HG03108 (cell line): ENCODE data around the gene FAM204A.

Experiments
- ATAC-seq: cut with Tn5 transposase; IDR thresholded peaks from one replicate; pipeline ENCODE4 v1.9.1; 2021; ENCODE audit warnings: moderate library complexity; ENCODE audit not compliant: unreplicated experiment

Gene FAM204A

DNA sequence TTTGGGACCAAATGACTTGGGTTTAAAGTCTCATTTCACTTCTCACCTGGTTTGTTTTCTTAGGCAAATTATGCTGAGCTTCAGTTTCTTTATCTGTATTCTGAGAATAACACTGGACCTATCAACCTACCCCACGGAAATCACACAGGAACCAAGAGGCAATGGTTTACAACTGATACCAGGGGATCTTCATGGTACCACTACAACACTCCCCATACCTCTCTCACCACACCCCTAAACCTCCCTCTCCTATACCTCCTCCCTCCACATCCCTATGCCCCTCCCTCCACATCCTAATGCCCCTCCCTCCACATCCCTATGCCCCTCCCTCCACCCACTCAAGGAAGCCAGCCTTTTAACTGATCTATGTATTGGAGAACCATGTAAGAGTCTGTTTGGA, 9.9 kb downstream of the FAM204A start:
- ATAC-seq: peak; percentile 66

GRCh38 chr10:118330295-118331076, 11.6 kb downstream of the FAM204A start:
- ATAC-seq: no peak

GRCh38 chr10:118324140-118324539, 18.0 kb downstream of the FAM204A start:
- no peak for ATAC-seq

- ATAC-seq: no peak
Measured at GRCh38 chr10:118321724-118322575, 20.2 kb downstream of the FAM204A start.

DNA sequence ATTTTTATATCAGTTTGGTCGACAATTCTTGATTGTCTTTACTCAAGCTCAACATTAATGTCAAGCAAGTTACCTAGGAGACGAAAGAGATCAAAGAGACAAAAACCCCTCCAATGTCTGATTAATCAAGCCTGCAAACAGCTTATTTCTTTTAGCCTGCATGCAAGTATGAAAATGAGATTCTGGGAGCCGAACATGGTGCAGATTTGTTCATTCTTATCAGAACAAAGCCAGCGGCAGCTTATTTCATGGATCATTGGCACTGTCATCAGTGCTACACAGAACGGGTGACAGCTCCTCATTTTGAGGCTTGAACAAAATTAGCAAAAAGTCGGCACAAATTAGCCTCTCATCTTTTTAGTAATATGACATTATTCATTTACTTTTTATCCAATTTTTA, 26.5 kb downstream of the FAM204A start:
- ATAC-seq: no peak

- ATAC-seq: no peak
Measured at GRCh38 chr10:118314882-118315281, 27.2 kb downstream of the FAM204A start.

GRCh38 chr10:118311505-118311904, 30.6 kb downstream of the FAM204A start:
- ATAC-seq: no peak

DNA sequence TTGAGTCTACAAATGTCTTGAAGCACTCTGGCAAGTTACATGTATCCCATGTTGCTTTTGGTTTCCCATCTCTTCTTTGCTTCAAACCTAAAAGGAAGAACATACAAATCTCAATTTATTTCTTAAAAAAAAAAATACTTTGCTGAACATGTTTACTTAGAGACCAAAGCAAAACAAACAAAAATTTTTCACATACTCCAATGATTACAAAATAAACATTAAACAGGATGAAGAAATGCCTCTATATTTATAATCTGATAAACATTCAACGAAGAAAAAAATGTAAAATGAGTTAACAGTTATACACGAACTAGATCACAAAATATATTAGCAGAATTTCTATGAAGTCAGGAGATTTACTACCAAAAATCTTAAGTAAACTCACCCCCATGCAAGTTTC, 31.3 kb downstream of the FAM204A start:
- no peak for ATAC-seq

DNA sequence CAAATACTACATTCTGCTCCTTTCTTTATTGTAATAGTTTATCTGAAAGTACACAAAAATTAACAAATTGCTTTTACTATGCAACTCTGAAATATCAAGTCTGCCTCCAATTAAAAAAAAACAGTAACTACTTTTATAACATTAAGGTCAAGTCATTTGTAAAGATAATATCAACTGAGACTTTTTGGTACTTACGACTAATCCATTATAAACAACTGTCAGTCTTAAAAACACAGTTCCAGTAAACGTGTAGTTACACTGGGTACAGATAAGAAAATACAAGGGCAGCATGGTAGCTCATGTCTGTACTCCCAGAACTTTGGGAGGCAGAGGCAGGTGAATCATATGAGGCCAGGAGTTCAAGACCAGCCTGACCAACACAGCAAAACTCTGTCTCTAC, 32.2 kb downstream of the FAM204A start:
- ATAC-seq: no peak

DNA sequence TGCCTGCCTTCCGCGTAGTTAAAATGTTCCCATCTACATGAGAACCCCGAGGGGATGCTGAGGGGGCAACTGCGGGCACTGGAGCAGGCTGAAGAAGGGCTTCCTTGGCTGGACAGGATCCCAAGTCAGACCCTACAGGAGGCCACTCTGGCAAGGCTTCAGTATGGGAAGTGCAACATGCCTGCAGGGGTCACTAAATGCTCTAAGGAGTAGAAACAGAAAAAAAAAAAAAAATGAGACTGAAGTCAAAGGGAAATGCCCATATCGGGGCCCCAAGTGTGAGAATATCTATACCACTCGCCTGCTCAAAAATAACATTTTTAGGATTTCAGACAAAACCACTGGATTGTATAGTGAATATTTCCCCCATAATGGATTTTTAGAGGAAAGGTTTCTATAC, 33.5 kb downstream of the FAM204A start:
- no peak for ATAC-seq

DNA sequence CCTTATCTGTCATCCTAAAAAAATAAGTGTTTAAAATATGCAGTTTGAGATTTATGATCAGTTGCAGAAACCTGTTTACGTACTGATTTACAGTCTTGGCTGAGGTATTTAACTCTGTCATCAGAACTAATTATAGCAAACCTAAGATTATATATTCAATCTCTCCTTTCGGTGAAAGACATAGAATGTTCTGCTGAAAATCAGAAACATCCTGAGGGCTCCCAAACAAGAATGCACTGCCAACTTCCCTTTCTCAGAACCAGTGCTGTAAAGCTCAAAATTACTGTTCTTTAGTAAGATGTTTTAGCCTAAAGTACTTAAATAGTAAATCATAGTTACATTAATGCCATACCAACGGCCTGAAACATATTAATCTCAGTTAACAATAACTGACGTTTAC, 34.3 kb downstream of the FAM204A start:
- ATAC-seq: no peak

DNA sequence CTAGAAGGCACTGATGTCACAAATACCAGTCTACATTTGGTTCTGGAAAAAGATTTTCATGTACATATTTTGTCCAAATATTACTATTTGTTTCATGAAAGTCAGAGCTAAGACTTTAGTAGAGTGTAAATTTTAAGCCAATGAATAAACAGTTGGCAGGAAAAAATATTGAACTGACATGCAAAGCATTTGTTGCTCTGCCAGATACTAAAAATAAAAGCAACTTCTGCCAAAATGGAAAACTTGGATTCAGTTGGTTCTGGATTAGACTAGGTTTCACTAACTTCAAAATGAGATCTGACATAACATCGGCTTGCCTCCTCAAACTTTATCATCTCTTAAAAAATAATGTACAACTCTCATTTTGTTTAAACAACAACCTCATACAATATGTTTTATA, 34.9 kb downstream of the FAM204A start:
- no peak for ATAC-seq

DNA sequence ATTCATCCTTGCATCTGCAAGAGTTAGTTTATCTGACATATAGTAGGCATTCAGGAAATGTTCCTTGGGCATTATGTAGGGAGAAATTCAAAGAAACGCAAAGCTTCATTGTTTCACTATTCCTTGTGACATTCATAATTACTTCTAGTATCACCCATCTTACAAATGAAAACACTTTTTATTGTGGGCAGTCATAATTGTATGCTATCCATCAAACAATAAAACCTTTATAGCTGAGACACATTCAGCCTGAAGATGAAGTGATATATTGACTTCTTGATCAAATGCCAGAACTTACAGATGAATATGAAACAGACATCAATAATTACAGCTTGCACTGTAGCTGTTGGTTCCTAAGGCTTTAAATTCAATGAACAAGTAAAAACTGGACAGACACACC, 36.4 kb downstream of the FAM204A start:
- ATAC-seq: no peak

GRCh38 chr10:118304521-118304920, 37.6 kb downstream of the FAM204A start:
- ATAC-seq: no peak

GRCh38 chr10:118301211-118301610, 40.9 kb downstream of the FAM204A start:
- no peak for ATAC-seq

GRCh38 chr10:118300320-118300719, 41.8 kb downstream of the FAM204A start:
- no peak for ATAC-seq

DNA sequence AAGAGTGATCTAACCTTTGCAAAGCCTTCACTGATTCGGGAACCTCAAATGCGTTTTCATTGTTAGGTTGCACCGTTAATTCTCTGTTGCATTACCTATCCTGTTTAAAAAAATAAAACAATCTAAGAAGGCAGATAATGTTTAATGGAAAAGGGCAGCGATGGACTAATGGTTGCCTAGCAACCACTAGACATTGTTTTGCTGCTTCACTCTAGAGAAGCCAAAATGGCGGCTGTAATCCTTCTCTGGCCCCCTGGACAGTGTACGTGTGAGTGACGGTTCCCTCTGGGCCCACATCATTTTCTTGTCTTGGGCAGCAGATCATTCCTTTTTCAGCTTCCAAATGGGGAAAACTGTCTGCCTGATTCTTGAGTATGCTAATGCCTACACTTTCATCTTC, 43.3 kb downstream of the FAM204A start:
- ATAC-seq: no peak

GRCh38 chr10:118291122-118291521, 51.0 kb downstream of the FAM204A start:
- ATAC-seq: no peak

DNA sequence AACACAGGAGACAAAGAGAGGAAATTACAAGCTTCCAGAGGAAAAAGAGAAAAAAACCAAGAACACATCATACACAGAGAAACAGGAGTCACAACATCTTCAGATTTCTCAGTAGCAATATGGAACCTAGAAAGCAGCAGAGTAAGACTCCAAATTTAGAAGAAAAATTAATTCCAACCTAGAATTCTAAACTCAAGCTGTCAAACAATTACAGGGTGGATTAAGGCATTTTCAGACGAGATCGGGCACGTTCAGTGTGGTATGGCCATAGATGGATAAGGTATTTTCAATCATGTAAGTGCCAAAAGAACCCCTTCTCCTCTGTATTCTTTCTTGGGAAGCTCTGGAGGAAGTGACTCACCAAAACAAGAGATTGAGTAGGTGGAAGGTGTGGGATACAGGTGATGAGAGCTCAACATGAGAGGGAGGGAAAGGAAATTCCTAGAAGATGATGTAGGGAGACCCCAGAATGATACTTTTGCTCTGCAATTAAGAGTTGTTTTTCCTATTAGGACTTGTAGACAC, 51.6 kb downstream of the FAM204A start:
- no peak for ATAC-seq

- no peak for ATAC-seq
Measured at GRCh38 chr10:118287076-118287806, 54.9 kb downstream of the FAM204A start.
